Parathyroid adenoma (tissue), 2 donors: ENCODE measurements around the gene APEX2.
A peak's percentile ranks its signal among the peaks of the same experiment; 100 is the strongest.

Source experiments
- H2AFZ ChIP-seq: fragments of 300-600 bp; sonication (generic); one replicate; pipeline ENCODE4 v1.7.0; 2017; ENCODE audit warnings: antibody characterized with exemption, mild to moderate bottlenecking
- H3K27ac ChIP-seq: fragments of 300-600 bp; sonication (generic); one replicate; pipeline ENCODE4 v1.7.0; 2017
- H3K27me3 ChIP-seq: fragments of 300-600 bp; sonication (generic); one replicate; pipeline ENCODE4 v1.7.0; 2017; ENCODE audit warnings: low read length; ENCODE audit not compliant: control insufficient read depth, insufficient read depth
- H3K36me3 ChIP-seq: fragments of 300-600 bp; sonication (generic); one replicate; pipeline ENCODE4 v1.7.0; 2017; ENCODE audit warnings: low read length; ENCODE audit not compliant: control insufficient read depth, insufficient read depth
- H3K4me1 ChIP-seq: fragments of 300-600 bp; sonication (generic); one replicate; pipeline ENCODE4 v1.7.0; 2017; ENCODE audit warnings: control low read depth
- H3K4me2 ChIP-seq: fragments of 300-600 bp; sonication (generic); one replicate; pipeline ENCODE4 v1.7.0; 2017; ENCODE audit warnings: low read length
- H3K4me3 ChIP-seq: fragments of 300-600 bp; sonication (generic); one replicate; pipeline ENCODE4 v1.7.0; 2017; ENCODE audit warnings: low read depth, low read length
- H3K79me2 ChIP-seq: fragments of 300-600 bp; sonication (generic); one replicate; pipeline ENCODE4 v1.7.0; 2017; ENCODE audit warnings: control low read depth
- H3K9ac ChIP-seq: fragments of 300-600 bp; sonication (generic); one replicate; pipeline ENCODE4 v1.7.0; 2017; ENCODE audit warnings: mild to moderate bottlenecking
- H3K9me3 ChIP-seq: fragments of 300-600 bp; sonication (generic); one replicate; pipeline ENCODE4 v1.7.0; 2017; ENCODE audit warnings: low read length; ENCODE audit not compliant: control insufficient read depth
- CTCF ChIP-seq: fragments of 300-600 bp; sonication (generic); IDR thresholded peaks from one replicate; pipeline ENCODE4 v1.7.0; 2017; ENCODE audit warnings: antibody characterized with exemption, mild to moderate bottlenecking
- donor health status: primary hyperparathyroidism.

The APEX2 gene

GRCh38 chrX:54999717-55000598, at the start of gene APEX2:
TSS of gene APEX2 (plus strand) at chrX:55000363. CDS start at chrX:55000423, 60 bp downstream.
- no peaks in the 10 kb centered on the region for H3K36me3 ChIP-seq
- TF ChIP-seq CTCF = no peak
- peak within 1 kb of the TSS; percentile 82 for H3K4me3 ChIP-seq
- H3K9me3 ChIP-seq = no peaks in the 10 kb centered on the region
- peak within 1 kb of the TSS; percentile 11 for H3K9ac ChIP-seq
- H3K27me3 ChIP-seq = no peaks in the 10 kb centered on the region
- peak within 1 kb of the TSS; percentile 87 for H3K27ac ChIP-seq
- peak within 1 kb of the TSS; percentile 87 for H2AFZ ChIP-seq
- H3K4me2 ChIP-seq = peak within 1 kb of the TSS; percentile 66
- no peaks in the 10 kb centered on the region for H3K79me2 ChIP-seq
- no peaks in the 10 kb centered on the region for H3K4me1 ChIP-seq

- no peak overlapping the region for H3K4me2 ChIP-seq
- TF ChIP-seq CTCF = no peak
- H3K9me3 ChIP-seq = no peaks in the 10 kb centered on the region
- no peaks in the 10 kb centered on the region for H3K79me2 ChIP-seq
- no peaks in the 10 kb centered on the region for H3K4me1 ChIP-seq
- H3K27me3 ChIP-seq = no peaks in the 10 kb centered on the region
- no peaks in the 10 kb centered on the region for H3K36me3 ChIP-seq
- H3K27ac ChIP-seq = no peak overlapping the region
- H3K4me3 ChIP-seq = no peak overlapping the region
- H2AFZ ChIP-seq = no peak overlapping the region
- no peak overlapping the region for H3K9ac ChIP-seq
Observed at GRCh38 chrX:54950730-54951375, 49.3 kb upstream of the APEX2 start.

- no peak overlapping the region for H3K27ac ChIP-seq
- no peak overlapping the region for H3K4me2 ChIP-seq
- no peak overlapping the region for H3K9ac ChIP-seq
- H3K27me3 ChIP-seq = no peaks in the 10 kb centered on the region
- H3K36me3 ChIP-seq = no peaks in the 10 kb centered on the region
- TF ChIP-seq CTCF = no peak
- H3K4me3 ChIP-seq = no peak overlapping the region
- H3K79me2 ChIP-seq = no peaks in the 10 kb centered on the region
- no peaks in the 10 kb centered on the region for H3K4me1 ChIP-seq
- H2AFZ ChIP-seq = no peak overlapping the region
- H3K9me3 ChIP-seq = no peaks in the 10 kb centered on the region
Observed at GRCh38 chrX:54961750-54962149, 38.4 kb upstream of the APEX2 start.

- no peak overlapping the region for H3K9ac ChIP-seq
- no peaks in the 10 kb centered on the region for H3K79me2 ChIP-seq
- no peaks in the 10 kb centered on the region for H3K4me1 ChIP-seq
- H3K4me3 ChIP-seq = no peak overlapping the region
- H3K27ac ChIP-seq = no peak overlapping the region
- H2AFZ ChIP-seq = no peak overlapping the region
- no peak overlapping the region for H3K4me2 ChIP-seq
- no peak for TF ChIP-seq CTCF
- no peaks in the 10 kb centered on the region for H3K36me3 ChIP-seq
- no peaks in the 10 kb centered on the region for H3K27me3 ChIP-seq
- H3K9me3 ChIP-seq = no peaks in the 10 kb centered on the region
Observed at GRCh38 chrX:54964766-54965497, 35.2 kb upstream of the APEX2 start.
